Measurements from ENCODE around the gene CDK9. TPM values are rescaled to one million over a fixed set of nuclear protein-coding genes. Genes with fewer than 3 reads are reported as not detected.

The CDK9 gene
- total and polyA plus RNA-seq, 10 of the 15 experiments (the other 5 are each of a cell fraction or from before 2014, with no cell fraction given) = 7.3 to 92.6 (median 51.6) TPM

DNA sequence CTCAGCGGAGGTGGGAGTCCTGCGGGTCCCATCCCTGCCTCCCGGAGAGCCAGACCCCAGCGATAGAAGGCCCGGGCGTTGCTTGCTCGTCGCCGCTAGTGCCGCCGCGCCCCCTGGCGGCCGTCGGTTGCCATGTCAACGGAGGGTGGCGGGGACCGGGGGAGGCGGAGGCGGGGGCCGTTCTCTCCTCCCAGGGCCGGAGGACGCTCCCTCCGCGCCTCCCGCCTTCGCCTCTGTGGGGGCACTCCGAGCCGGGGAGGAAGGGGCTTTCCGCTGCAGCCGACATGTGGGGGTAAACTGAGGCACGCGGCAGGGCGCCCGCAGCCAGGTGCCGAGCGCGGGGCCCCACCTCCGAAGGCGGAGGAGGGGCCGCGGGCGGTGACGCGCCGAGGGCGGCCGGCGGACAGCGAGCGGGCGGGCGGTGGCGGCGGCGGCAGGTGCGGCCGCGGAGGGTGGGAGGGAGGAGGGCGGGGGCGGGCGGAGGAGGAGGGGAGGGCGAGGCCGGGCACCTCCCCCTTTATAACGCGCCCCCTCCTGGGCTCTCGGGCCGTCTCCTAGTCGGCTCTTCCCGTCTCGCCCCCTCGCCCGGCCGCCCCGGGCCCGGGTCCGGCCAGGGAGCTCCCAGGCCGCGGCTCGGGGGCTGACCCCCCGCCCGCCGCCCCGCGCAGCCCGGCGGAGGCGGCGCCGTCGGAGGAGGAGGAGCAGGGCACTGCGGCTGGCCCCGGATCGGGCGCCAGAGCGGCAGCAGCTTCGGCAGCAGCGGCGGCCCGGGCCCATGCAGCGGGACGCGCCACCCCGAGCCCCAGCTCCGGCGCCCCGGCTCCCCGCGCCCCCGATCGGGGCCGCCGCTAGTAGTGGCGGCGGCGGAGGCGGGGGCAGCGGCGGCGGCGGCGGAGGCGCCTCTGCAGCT is 556 bp upstream of the CDK9 start:
- in situ Hi-C loops (cut with MboI) = no loop called here
- H3K4me3 ChIP-seq = peak overlapping the region; percentile 85
- H4K20me1 ChIP-seq (ENCODE audit: control insufficient read depth, insufficient read depth) = peaks cover 15% of the 10 kb centered on the region
- H3K9ac ChIP-seq (ENCODE audit: control insufficient read depth, insufficient read depth, low read length) = peak overlapping the region; percentile 57; the same call in 1 of the 2 replicates
- BruUV-seq (replicated peaks) = no TSS peak
- no peaks in the 10 kb centered on the region for H3K9me3 ChIP-seq (replicated peaks; ENCODE audit: control insufficient read depth, insufficient read depth, low read length)
- FAIRE-seq (no peak), DNase-seq (ENCODE audit: low read depth, low spot score) (no peak), ATAC-seq (peak; percentile 59)
- 1% methylated on average over 73 of the region's 123 CpGs for WGBS (ENCODE audit: insufficient coverage, insufficient replicate concordance, low lambda C conversion rate, missing lambda C conversion rate)
- H3K36me3 ChIP-seq (ENCODE audit: control insufficient read depth in 2 of 2, insufficient read depth in 2 of 2, low read length in 1 of 2) = peaks cover 20 to 26% of the 10 kb centered on the region in 2 experiments
- no peaks in the 10 kb centered on the region for H3K27me3 ChIP-seq (replicated peaks in 1 of 2; ENCODE audit: control insufficient read depth in 2 of 2, insufficient read depth in 2 of 2, low read length in 1 of 2)
- ChIA-PET RAD21 (ENCODE audit: unreplicated experiment) (interaction anchor here (0.8 to 5.1 kb wide), 12 partner anchors 10 to 138 kb away, joined by 3 to 61 read pairs (median 14); partner anchors contain the start of genes ST6GALNAC4 and TOR2A), POLR2A (interaction anchor here (0.6 to 3.1 kb wide), 17 partner anchors 9 to 210 kb away, joined by 3 to 24 read pairs (median 4); partner anchors contain the start of genes FPGS, ST6GALNAC4, ST6GALNAC6 and TOR2A), CTCF (interaction anchor here (0.6 to 6.0 kb wide), 23 partner anchors 9 to 615 kb away, joined by 3 to 75 read pairs (median 5); partner anchors contain the start of genes ST6GALNAC4, TOR2A and TTC16), SMC1A (ENCODE audit: uncharacterized antibody, unreplicated experiment) (interaction anchor here (0.7 to 4.9 kb wide), 10 partner anchors 9 to 136 kb away, joined by 3 to 26 read pairs (median 5); partner anchors contain the start of gene TOR2A)
- peaks cover 41% of the 10 kb centered on the region for H3K4me1 ChIP-seq (ENCODE audit: control insufficient read depth, insufficient read depth, low read length)
- intact Hi-C loops (cut with micrococcal nuclease; ENCODE audit: unreplicated experiment) = loop anchor here (1.0 to 10.0 kb wide), 5 partner anchors 50 to 342 kb away; partner anchors contain the start of genes NAIF1, PTGES2, SLC25A25 and TOR2A
- H2AFZ ChIP-seq (ENCODE audit: control insufficient read depth, low read depth, low read length) = peak overlapping the region; percentile 84
- peak overlapping the region; percentile 93 for H3K4me2 ChIP-seq (ENCODE audit: control insufficient read depth, insufficient read depth)
- H3K79me2 ChIP-seq (ENCODE audit: control insufficient read depth, insufficient read depth, low read length) = peaks cover 36% of the 10 kb centered on the region
- H3K27ac ChIP-seq (ENCODE audit: control insufficient read depth, insufficient read depth) = peak overlapping the region; percentile 82
- TF ChIP-seq, protein P1, sequence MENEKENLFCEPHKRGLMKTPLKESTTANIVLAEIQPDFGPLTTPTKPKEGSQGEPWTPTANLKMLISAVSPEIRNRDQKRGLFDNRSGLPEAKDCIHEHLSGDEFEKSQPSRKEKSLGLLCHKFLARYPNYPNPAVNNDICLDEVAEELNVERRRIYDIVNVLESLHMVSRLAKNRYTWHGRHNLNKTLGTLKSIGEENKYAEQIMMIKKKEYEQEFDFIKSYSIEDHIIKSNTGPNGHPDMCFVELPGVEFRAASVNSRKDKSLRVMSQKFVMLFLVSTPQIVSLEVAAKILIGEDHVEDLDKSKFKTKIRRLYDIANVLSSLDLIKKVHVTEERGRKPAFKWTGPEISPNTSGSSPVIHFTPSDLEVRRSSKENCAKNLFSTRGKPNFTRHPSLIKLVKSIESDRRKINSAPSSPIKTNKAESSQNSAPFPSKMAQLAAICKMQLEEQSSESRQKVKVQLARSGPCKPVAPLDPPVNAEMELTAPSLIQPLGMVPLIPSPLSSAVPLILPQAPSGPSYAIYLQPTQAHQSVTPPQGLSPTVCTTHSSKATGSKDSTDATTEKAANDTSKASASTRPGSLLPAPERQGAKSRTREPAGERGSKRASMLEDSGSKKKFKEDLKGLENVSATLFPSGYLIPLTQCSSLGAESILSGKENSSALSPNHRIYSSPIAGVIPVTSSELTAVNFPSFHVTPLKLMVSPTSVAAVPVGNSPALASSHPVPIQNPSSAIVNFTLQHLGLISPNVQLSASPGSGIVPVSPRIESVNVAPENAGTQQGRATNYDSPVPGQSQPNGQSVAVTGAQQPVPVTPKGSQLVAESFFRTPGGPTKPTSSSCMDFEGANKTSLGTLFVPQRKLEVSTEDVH (IDR thresholded peaks at IDR 0.05; ENCODE audit: low read depth, partially characterized antibody) = no peak
- TF ChIP-seq BACH1 (IDR thresholded peaks at IDR 0.05; ENCODE audit: borderline replicate concordance) = peak; percentile 24; the same call in 1 of the 2 replicates
- TF ChIP-seq, protein P2, sequence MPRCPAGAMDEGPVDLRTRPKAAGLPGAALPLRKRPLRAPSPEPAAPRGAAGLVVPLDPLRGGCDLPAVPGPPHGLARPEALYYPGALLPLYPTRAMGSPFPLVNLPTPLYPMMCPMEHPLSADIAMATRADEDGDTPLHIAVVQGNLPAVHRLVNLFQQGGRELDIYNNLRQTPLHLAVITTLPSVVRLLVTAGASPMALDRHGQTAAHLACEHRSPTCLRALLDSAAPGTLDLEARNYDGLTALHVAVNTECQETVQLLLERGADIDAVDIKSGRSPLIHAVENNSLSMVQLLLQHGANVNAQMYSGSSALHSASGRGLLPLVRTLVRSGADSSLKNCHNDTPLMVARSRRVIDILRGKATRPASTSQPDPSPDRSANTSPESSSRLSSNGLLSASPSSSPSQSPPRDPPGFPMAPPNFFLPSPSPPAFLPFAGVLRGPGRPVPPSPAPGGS (IDR thresholded peaks at IDR 0.05; ENCODE audit: borderline replicate concordance, insufficient read depth, low read depth, low read length, poor library complexity, severe bottlenecking) = peak; percentile 27
- TF ChIP-seq SIX5 (IDR thresholded peaks at IDR 0.05; ENCODE audit: low read depth, low read length, severe bottlenecking) = no peak
- TF ChIP-seq, protein P3, sequence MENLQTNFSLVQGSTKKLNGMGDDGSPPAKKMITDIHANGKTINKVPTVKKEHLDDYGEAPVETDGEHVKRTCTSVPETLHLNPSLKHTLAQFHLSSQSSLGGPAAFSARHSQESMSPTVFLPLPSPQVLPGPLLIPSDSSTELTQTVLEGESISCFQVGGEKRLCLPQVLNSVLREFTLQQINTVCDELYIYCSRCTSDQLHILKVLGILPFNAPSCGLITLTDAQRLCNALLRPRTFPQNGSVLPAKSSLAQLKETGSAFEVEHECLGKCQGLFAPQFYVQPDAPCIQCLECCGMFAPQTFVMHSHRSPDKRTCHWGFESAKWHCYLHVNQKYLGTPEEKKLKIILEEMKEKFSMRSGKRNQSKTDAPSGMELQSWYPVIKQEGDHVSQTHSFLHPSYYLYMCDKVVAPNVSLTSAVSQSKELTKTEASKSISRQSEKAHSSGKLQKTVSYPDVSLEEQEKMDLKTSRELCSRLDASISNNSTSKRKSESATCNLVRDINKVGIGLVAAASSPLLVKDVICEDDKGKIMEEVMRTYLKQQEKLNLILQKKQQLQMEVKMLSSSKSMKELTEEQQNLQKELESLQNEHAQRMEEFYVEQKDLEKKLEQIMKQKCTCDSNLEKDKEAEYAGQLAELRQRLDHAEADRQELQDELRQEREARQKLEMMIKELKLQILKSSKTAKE (IDR thresholded peaks at IDR 0.05; ENCODE audit: low read depth, poor library complexity, severe bottlenecking) = no peak
- TF ChIP-seq ZBED1 (IDR thresholded peaks at IDR 0.05; ENCODE audit: borderline replicate concordance) = no peak
- TF ChIP-seq STAT3 (IDR thresholded peaks at IDR 0.05; ENCODE audit: low read depth, low read length) = no peak
- TF ChIP-seq GATAD2B (conservative IDR thresholded peaks at IDR 0.05; ENCODE audit: low read depth) = peak; percentile 38; the same call in 1 of the 2 replicates
- no peak for TF ChIP-seq CBX5 (IDR thresholded peaks at IDR 0.05; ENCODE audit: low read depth)
- TF ChIP-seq IKZF2 (IDR thresholded peaks at IDR 0.05) = 0 out of 4 replicates have a peak, but pooled peaks of 1 of the 2 experiments have one; percentile 15
- peak; percentile 54; the same call in 1 of the 2 replicates for TF ChIP-seq TCF3 (IDR thresholded peaks at IDR 0.05; ENCODE audit: borderline replicate concordance, insufficient read depth, low read depth, low read length)
- 0 out of 2 replicates have a peak, but pooled peaks have one; percentile 6 for TF ChIP-seq MEF2A (IDR thresholded peaks at IDR 0.05; ENCODE audit: insufficient read depth, low read depth, low read length)
- 0 out of 2 replicates have a peak, but pooled peaks have one; percentile 34 for TF ChIP-seq SIN3A (IDR thresholded peaks at IDR 0.05; ENCODE audit: low read depth, low read length)
- peak in 1 of 2 experiments; percentile 74; a peak in 2 of 4 replicates for TF ChIP-seq BHLHE40 (IDR thresholded peaks at IDR 0.05; ENCODE audit: borderline replicate concordance in 1 of 2, low read depth in 2 of 2, low read length in 1 of 2)
